KMS-11 (cell line): ENCODE data around the gene TRAK1.

Source experiments
- H2AFZ ChIP-seq: fragments of 200-600 bp; sonication (generic); 2 replicates; pipeline ENCODE4 v1.6.1; 2016; ENCODE audit warnings: antibody characterized with exemption, mixed run types, low read depth
- H3K27ac ChIP-seq: fragments of 200-600 bp; sonication (generic); 2 replicates; pipeline ENCODE4 v1.6.1; 2016; ENCODE audit warnings: mild to moderate bottlenecking, mixed run types
- H3K27me3 ChIP-seq: fragments of 200-600 bp; sonication (generic); 2 replicates; pipeline ENCODE4 v1.6.1; 2017; ENCODE audit warnings: mild to moderate bottlenecking, low read depth, mixed run types, moderate library complexity; ENCODE audit not compliant: insufficient read depth
- H3K36me3 ChIP-seq: fragments of 200-600 bp; sonication (generic); 2 replicates; pipeline ENCODE4 v1.6.1; 2017; ENCODE audit warnings: mild to moderate bottlenecking, mixed run types; ENCODE audit not compliant: insufficient read depth
- H3K4me1 ChIP-seq: fragments of 200-600 bp; sonication (generic); 2 replicates; pipeline ENCODE4 v1.6.1; 2016; ENCODE audit warnings: mild to moderate bottlenecking, low read depth, mixed run types; ENCODE audit not compliant: poor library complexity, severe bottlenecking
- H3K4me2 ChIP-seq: fragments of 200-600 bp; sonication (generic); 2 replicates; pipeline ENCODE4 v1.7.0; 2016; ENCODE audit warnings: mild to moderate bottlenecking, mixed run types
- H3K4me3 ChIP-seq: fragments of 200-600 bp; sonication (generic); IDR thresholded peaks from 2 replicates; pipeline ENCODE4 v1.6.1; 2017; ENCODE audit warnings: low read depth, low read length, mixed read lengths; ENCODE audit not compliant: insufficient read depth
- H3K79me2 ChIP-seq: fragments of 200-600 bp; sonication (generic); 2 replicates; pipeline ENCODE4 v1.6.1; 2016; ENCODE audit warnings: low read depth, mixed run types; ENCODE audit not compliant: insufficient read depth
- H3K9ac ChIP-seq: fragments of 200-600 bp; sonication (generic); 2 replicates; pipeline ENCODE4 v1.6.1; 2016; ENCODE audit warnings: mild to moderate bottlenecking, mixed run types
- H4K20me1 ChIP-seq: fragments of 200-600 bp; sonication (generic); 2 replicates; pipeline ENCODE4 v1.6.1; 2016; ENCODE audit warnings: mild to moderate bottlenecking, mixed run types; ENCODE audit not compliant: insufficient read depth
- TF ChIP-seq, protein P1 (sequence below): fragments of 200-600 bp; sonication (generic); conservative IDR thresholded peaks from 2 replicates; pipeline ENCODE4 v1.6.1; 2017; ENCODE audit warnings: low read depth, mild to moderate bottlenecking, antibody characterized with exemption, low read length, moderate library complexity, mixed read lengths

Gene TRAK1

DNA sequence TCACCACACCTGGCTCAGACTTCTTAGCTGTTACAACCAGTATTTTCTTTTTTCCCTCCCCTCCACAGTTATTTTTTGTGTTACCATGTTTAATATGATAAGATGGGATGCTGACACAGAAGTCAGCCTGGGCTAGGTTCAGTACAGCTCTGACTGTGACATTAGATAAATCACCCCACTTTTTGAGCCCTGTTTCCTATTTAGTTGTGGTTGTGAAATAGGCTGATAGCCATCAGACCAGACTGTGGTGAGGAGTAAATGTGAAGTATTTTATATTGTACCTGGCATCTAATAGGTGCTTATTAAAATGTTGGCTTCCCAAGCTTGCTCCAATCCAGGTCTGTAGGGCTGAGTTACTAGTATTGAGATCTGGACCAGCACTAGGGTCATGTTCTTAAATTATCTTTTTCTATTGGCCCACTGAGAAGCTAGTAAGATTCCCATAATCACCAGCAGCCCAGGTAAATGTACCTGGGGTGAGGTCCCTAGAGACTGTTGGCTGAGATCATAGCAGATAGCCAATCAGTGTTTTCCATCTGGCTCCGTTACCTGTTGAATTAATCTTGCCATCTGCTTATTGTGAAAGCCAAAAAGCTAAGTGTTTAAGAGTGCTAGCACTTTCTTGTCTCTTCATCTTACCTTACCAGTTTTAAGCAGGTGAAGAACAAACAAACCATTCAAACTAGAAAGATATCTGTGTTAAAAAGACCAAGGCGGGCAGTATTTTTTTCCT lies 113.9 kb downstream of the TRAK1 start:
- H3K9ac ChIP-seq, result no peak overlapping the region
- no peaks in the 10 kb centered on the region for H3K27me3 ChIP-seq
- TF ChIP-seq, protein P1, sequence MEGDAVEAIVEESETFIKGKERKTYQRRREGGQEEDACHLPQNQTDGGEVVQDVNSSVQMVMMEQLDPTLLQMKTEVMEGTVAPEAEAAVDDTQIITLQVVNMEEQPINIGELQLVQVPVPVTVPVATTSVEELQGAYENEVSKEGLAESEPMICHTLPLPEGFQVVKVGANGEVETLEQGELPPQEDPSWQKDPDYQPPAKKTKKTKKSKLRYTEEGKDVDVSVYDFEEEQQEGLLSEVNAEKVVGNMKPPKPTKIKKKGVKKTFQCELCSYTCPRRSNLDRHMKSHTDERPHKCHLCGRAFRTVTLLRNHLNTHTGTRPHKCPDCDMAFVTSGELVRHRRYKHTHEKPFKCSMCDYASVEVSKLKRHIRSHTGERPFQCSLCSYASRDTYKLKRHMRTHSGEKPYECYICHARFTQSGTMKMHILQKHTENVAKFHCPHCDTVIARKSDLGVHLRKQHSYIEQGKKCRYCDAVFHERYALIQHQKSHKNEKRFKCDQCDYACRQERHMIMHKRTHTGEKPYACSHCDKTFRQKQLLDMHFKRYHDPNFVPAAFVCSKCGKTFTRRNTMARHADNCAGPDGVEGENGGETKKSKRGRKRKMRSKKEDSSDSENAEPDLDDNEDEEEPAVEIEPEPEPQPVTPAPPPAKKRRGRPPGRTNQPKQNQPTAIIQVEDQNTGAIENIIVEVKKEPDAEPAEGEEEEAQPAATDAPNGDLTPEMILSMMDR, result no peak
- H3K4me3 ChIP-seq, result no peak overlapping the region
- no peak overlapping the region for H2AFZ ChIP-seq
- no peaks in the 10 kb centered on the region for H3K36me3 ChIP-seq
- H4K20me1 ChIP-seq, result no peaks in the 10 kb centered on the region
- H3K4me1 ChIP-seq, result no peaks in the 10 kb centered on the region
- no peak overlapping the region for H3K27ac ChIP-seq
- H3K4me2 ChIP-seq, result no peak overlapping the region
- H3K79me2 ChIP-seq, result no peaks in the 10 kb centered on the region

DNA sequence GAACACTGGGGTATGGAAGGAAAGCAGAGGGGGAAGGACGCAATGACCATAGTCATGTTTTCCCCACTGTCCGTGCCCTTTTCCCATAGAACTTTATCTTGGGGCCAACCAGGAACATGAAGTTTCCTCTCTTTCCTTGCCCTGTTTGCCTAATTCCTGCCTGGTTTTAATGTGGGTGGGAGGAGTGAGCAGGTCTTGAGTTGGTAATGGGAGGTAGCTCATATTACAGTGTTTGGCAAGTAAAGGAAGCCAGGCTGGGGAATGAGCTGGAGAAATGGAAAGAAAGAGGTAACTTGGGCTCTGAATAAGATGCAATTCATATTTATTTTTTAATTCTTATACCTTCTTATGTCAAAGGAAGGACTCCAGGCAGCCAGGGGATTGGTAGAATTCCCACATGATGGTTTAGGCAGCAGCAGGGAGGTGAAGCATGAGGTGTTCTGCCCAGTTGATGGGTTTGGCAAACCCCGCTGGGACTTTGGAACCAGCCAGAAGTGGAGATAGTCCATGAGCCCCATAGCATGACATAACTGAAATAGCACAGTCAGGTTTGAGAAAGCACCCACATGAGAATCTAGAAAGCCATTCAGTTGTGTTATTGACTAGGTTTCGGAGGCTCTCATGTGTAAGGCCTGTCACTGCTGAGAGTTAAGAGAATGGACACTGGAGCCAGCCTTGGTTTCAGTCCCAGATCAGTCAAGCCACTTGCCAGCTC lies 114.8 kb downstream of the TRAK1 start:
- Histone ChIP-seq H4K20me1 (no peaks in the 10 kb centered on the region), H3K36me3 (no peaks in the 10 kb centered on the region), H3K27ac (no peak overlapping the region), H3K9ac (no peak overlapping the region), H2AFZ (no peak overlapping the region), H3K79me2 (no peaks in the 10 kb centered on the region), H3K4me1 (no peaks in the 10 kb centered on the region), H3K4me3 (no peak overlapping the region), H3K27me3 (no peaks in the 10 kb centered on the region), H3K4me2 (no peak overlapping the region)
- TF ChIP-seq, protein P1, result no peak

GRCh38 chr3:42209917-42210316 lies 118.8 kb downstream of the TRAK1 start:
- H3K4me1 ChIP-seq, result peaks cover 26% of the 10 kb centered on the region
- no peak overlapping the region for H3K4me2 ChIP-seq
- H3K36me3 ChIP-seq, result no peaks in the 10 kb centered on the region
- H2AFZ ChIP-seq, result no peak overlapping the region
- no peaks in the 10 kb centered on the region for H3K79me2 ChIP-seq
- H3K4me3 ChIP-seq, result no peak overlapping the region
- TF ChIP-seq, protein P1, result no peak
- H3K9ac ChIP-seq, result no peak overlapping the region
- H3K27me3 ChIP-seq, result no peaks in the 10 kb centered on the region
- no peaks in the 10 kb centered on the region for H4K20me1 ChIP-seq
- H3K27ac ChIP-seq, result no peak overlapping the region

DNA sequence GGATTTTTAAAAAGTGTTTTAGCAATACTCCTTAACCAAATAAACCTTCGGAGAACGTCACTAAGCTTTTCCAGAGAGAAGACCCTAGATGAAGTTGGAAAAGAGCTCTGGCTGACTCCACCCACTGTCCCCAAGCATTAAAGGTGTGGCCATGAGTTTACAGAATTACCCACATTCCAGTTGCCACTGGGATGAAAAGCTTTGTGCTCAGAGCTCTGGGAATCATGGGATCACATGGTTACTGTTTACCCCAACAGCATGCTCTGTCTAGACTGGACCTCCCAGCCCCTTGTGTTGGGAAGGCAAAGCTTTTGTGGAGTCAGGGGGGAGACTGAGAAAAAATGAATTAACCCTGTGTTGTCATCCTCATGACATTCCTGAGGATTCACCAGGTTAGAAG lies 119.6 kb downstream of the TRAK1 start:
- no peaks in the 10 kb centered on the region for H3K36me3 ChIP-seq
- TF ChIP-seq, protein P1, result no peak
- no peak overlapping the region for H3K27ac ChIP-seq
- H2AFZ ChIP-seq, result no peak overlapping the region
- peaks cover 30% of the 10 kb centered on the region for H3K4me1 ChIP-seq
- H3K9ac ChIP-seq, result no peak overlapping the region
- no peaks in the 10 kb centered on the region for H4K20me1 ChIP-seq
- no peak overlapping the region for H3K4me2 ChIP-seq
- no peak overlapping the region for H3K4me3 ChIP-seq
- no peaks in the 10 kb centered on the region for H3K27me3 ChIP-seq
- no peaks in the 10 kb centered on the region for H3K79me2 ChIP-seq
